IPS DF 6.9 (cell line): ENCODE measurements around the gene PXDC1.
"Not testable (repeated sequence)": the region's sequence is repeated elsewhere in the genome, so short reads cannot be mapped to it uniquely, and the experiment has no call there.

ENCODE experiments used
- DNase-seq: peaks from one replicate; pipeline ENCODE4 v3.0.0-alpha.2; 2013; ENCODE audit warnings: low read depth, low spot score
- H3K27ac ChIP-seq: one replicate; pipeline ENCODE4 v1.5.1; 2013; ENCODE audit warnings: low read length, control low read depth
- H3K27me3 ChIP-seq: 2 replicates; pipeline ENCODE4 v1.6.1; 2013; ENCODE audit warnings: mild to moderate bottlenecking, low read length; ENCODE audit not compliant: control insufficient read depth, insufficient read depth
- H3K36me3 ChIP-seq: 2 replicates; pipeline ENCODE4 v1.6.1; 2013; ENCODE audit warnings: low read length; ENCODE audit not compliant: control insufficient read depth, insufficient read depth
- H3K4me1 ChIP-seq: 2 replicates; pipeline ENCODE4 v1.6.1; 2013; ENCODE audit warnings: low read length; ENCODE audit not compliant: control insufficient read depth, insufficient read depth
- H3K4me3 ChIP-seq: 2 replicates; pipeline ENCODE4 v1.5.1; 2013; ENCODE audit warnings: mild to moderate bottlenecking, low read length
- H3K9me3 ChIP-seq: 2 replicates; pipeline ENCODE4 v1.6.1; 2013; ENCODE audit warnings: low read length, inconsistent platforms; ENCODE audit not compliant: control insufficient read depth, insufficient read depth
- WGBS: extraction: QIAGEN DNeasy Blood & Tissue Kit; methylation state at CpG from one replicate; pipeline ENCODE4 v1.1.7; 2013; ENCODE audit warnings: mixed read lengths, missing lambda C conversion rate; ENCODE audit not compliant: insufficient read length, insufficient coverage; 5-methylcytosine and 5-hydroxymethylcytosine counted together

PXDC1 gene

DNA sequence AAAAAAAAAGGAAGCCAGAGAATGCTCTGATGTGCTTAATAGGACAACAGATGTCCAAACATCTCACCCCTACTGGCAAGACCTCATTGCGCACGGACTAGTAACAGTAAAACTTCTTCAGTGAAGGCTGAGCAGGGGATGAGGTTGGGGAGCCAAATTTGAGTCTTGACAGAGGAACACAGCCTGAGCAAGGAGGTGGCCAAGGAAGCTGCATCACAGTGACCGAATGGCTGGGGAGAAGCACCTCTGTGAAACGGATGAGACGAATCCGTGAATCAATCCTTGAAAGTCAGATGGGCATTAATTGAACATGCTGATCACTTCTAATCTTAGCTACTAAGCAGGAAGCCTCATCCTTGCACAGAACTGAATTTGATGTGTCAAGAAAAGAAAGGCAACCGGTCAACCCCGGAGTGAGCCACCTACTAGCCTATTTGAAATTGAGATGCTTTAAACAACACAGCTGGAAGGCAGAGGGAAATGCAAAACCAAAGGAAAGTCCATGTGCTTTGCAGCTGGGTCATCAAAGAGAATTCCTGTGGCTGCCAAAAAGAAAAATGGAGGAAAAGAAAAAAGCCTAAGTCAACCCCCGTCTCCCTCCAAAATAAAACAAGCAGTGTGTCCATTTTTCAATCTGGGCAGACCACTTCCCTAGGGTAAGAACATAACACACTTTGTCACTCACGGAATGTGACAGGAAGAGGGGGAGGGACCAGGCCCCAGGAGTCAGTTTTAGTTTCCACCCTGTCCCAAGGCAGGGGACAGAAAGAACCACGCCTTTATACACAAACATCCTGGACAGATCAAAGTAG, 29.5 kb downstream of the PXDC1 start:
- Histone ChIP-seq H3K36me3 (no peaks in the 10 kb centered on the region; the same call in 1 of the 2 replicates), H3K27ac (no peak overlapping the region), H3K4me1 (peaks cover 5% of the 10 kb centered on the region; the same call in 1 of the 2 replicates), H3K9me3 (no peaks in the 10 kb centered on the region), H3K27me3 (no peaks in the 10 kb centered on the region), H3K4me3 (no peak overlapping the region)
- WGBS, result no CpG with 5 or more reads among the region's 11 CpGs
- no peak for DNase-seq

DNA sequence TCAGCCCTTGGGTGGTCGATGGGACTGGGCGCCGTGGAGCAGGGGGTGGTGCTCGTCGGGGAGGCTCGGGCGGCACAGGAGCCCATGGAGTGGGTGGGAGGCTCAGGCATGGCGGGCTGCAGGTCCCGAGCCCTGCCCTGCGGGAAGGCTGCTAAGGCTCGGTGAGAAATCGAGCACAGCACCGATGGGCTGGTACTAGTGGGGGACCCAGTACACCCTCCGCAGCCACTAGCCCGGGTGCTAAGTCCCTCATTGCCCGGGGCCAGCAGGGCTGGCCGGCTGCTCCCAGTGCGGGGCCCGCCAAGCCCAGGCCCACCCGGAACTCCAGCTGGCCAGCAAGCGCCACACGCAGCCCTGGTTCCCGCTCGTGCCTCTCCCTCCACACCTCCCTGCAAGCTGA, 30.7 kb downstream of the PXDC1 start:
- no CpG with 5 or more reads among the region's 24 CpGs for WGBS
- not testable (repeated sequence) for H3K27me3 ChIP-seq, H3K4me3 ChIP-seq, H3K27ac ChIP-seq, H3K36me3 ChIP-seq, H3K9me3 ChIP-seq, H3K4me1 ChIP-seq, DNase-seq

DNA sequence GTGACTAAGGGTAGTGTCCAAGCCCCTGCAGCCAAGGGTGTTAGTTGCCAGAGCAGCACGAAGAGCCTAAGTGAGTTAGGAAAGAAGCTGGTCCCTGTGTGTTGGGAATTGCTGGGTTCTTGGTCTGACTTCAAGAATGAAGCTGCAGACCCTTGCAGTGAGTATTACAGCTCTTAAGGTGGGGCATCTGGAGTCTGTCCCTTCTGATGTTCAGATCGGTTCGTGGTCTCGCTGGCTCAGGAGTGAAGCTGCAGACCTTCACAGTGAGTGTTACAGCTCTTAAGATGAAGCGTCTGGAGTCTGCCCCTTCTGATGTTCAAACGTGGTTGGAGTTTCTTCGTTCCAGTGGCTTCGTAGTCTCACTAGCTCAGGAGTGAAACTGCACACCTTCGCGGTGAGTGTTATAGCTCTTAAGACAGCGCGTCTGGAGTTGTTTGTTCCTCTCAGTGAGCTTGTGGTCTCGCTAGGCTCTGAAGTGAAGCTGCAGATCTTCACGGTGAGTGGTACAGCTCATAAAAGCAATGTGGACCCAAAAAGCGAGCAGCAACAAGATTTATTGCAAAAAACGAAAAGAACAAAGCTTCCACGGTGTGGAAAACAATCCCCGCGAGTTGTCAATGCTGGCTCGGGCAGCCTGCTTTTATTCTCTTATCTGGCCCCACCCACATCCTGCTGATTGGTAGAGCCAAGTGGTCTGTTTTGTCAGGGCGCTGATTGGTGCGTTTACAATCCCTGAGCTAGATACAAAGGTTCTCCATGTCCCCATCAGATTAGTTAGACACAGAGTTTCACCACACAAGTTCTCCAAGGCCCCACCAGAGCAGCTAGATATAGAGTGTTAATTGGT, 31.8 kb downstream of the PXDC1 start:
- no CpG with 5 or more reads among the region's 22 CpGs for WGBS
- no peak for DNase-seq

DNA sequence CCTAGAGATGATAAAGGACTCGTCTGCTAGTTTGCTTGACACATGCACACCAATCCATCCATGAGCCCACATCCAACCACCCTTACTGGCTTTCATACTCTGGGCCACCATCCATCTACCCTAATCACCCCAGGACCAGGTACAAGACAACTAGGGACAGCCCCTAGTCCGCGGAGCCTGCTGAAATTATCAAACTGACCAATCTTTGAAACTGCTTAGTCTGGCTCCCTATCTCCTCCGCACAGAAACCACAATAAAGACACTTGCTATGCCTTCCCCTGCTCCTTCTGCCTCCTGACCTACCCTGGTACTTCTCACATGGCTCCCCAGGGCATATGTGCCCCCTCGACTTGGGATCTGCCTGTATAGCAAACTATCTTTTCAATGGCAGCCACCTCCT, 33.1 kb downstream of the PXDC1 start:
- WGBS, result no CpG with 5 or more reads among the region's 5 CpGs
- Histone ChIP-seq H3K36me3 (no peaks in the 10 kb centered on the region), H3K27me3 (no peaks in the 10 kb centered on the region), H3K4me1 (peaks cover 5% of the 10 kb centered on the region; the same call in 1 of the 2 replicates), H3K9me3 (no peaks in the 10 kb centered on the region), H3K27ac (no peak overlapping the region), H3K4me3 (no peak overlapping the region)
- no peak for DNase-seq

More for the DNA sequence above, 31.8 kb downstream of the PXDC1 start:
- Histone ChIP-seq H3K27ac (no peak overlapping the region), H3K4me3 (no peak overlapping the region), H3K27me3 (no peaks in the 10 kb centered on the region), H3K9me3 (no peaks in the 10 kb centered on the region), H3K4me1 (peaks cover 5% of the 10 kb centered on the region; the same call in 1 of the 2 replicates), H3K36me3 (no peaks in the 10 kb centered on the region)

DNA sequence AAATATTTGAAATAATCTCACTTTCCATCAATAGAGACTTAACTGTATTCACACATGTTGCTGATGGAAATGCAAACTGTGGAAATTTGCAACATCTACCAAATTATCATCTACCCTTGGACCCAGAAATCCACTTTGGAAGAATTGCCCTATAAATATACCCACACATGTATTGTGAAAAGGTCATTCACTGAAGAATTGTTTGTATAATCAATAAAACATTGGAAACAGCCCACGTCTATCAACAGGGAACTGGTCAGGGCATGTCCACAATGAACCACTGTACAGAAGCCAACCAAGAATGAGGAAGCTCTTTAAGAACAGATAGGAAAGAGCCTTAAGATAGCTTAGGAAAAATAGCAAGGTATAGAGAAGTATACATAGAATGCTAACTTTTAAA, 36.2 kb downstream of the PXDC1 start:
- Histone ChIP-seq H3K36me3 (no peaks in the 10 kb centered on the region), H3K4me1 (no peaks in the 10 kb centered on the region), H3K9me3 (no peaks in the 10 kb centered on the region), H3K27me3 (no peaks in the 10 kb centered on the region), H3K4me3 (no peak overlapping the region), H3K27ac (no peak overlapping the region)
- no CpG with 5 or more reads among the region's 1 CpG for WGBS
- DNase-seq, result no peak

DNA sequence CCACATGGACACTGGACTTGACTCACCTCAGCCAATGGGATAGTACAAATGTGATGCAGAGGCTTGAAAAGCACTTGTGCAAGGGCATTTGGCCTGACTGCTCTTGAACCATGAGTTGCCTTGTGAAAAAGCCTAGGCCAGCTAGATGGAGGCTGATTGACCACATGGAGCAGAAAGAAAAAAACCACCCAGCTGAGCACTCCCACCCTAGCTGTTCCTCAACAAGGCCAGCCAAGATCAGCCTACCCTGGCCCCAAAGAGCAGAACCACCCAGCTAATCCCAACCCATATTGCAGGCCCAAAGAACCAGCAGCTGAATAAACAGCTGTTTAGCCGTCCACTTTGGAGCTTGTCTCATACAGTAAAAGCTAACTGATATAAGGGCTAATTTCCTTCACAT, 36.7 kb downstream of the PXDC1 start:
- Histone ChIP-seq H3K36me3 (no peaks in the 10 kb centered on the region), H3K9me3 (no peaks in the 10 kb centered on the region), H3K4me1 (no peaks in the 10 kb centered on the region), H3K4me3 (no peak overlapping the region), H3K27ac (no peak overlapping the region), H3K27me3 (no peaks in the 10 kb centered on the region)
- no CpG with 5 or more reads among the region's 1 CpG for WGBS
- DNase-seq, result no peak

DNA sequence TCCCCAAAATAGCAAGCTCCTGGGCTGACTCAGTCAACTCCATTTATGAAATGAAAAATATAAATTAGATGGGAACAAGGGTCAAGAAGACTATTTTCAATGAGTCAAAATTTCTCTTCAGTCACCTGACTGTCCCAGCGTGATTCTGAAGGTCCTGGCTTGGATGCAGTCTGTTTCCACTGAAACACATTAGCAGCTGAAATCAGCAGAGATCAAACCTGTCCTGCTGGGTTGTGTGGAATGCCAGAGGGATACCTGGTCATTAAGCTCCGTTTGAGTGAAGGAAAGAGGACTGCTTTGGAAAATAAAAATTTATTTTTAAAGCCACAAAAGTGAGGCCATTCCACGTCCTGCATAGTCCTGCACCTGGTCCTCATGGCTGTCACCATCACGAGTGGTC, 37.4 kb downstream of the PXDC1 start:
- DNase-seq, result no peak
- no peaks in the 10 kb centered on the region for H3K4me1 ChIP-seq
- no peaks in the 10 kb centered on the region for H3K9me3 ChIP-seq
- no peak overlapping the region for H3K4me3 ChIP-seq
- no peaks in the 10 kb centered on the region for H3K27me3 ChIP-seq
- H3K36me3 ChIP-seq, result no peaks in the 10 kb centered on the region
- WGBS, result no CpG with 5 or more reads among the region's 4 CpGs
- no peak overlapping the region for H3K27ac ChIP-seq

DNA sequence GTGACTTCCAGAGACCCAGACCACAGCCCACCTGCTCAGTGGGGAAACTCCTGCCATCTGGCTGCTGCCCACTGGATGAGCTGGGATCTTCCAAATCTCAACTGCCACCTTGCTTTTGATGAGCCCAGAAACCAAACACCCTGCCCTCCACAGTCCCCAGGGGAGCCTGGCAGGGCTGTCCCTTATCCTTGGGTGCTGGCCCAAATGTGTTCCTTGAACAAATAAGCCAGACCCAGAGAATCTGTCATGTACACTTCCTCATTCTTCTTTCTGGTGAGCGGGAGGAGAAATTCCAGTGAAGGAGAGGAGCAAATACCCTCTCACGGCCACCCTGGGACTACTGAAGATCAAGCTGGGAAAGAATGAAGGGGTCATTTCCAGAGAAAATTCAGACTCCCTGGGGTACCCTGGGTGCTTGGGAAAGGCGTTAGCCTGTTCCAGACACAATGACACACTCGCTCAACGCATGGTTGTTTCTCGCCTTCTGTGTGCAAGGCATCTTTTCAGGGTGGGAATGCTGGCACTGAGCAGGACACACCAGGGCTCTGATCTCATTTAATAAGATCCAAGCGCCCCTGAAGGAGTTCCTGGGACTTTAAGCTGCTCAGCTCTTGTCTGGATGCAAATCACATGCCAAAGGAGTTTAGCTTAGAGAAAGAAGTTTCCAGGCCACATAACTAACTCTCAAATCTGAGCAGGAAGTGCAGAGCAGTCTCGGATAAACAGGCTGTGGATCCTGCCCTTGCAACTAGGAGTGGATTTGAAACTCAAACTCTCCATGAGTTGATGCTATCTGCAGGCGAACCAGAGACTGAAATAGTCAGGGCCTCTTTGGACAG, 38.5 kb downstream of the PXDC1 start:
- Histone ChIP-seq H3K27me3 (no peaks in the 10 kb centered on the region), H3K4me1 (no peaks in the 10 kb centered on the region), H3K36me3 (no peaks in the 10 kb centered on the region), H3K27ac (no peak overlapping the region), H3K9me3 (no peaks in the 10 kb centered on the region), H3K4me3 (no peak overlapping the region)
- DNase-seq, result no peak
- WGBS, result no CpG with 5 or more reads among the region's 9 CpGs

DNA sequence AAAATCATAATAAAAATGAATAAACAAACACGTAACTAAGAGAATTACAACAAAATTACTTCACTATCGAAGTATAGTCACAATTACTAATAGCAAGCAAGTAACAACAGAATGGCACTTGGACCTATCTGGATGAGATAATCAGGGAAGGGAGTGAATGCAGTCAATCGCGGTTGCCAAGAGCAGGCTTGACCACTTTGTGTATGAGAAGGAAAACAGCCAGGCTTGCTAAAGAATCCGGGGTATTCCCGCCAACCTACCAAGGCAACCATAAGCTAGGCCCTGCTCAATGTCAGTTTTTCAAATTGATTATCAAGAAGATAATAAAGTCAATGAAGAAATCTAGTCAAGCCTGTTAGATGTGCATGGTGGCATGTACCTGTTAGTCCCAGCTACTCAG, 39.7 kb downstream of the PXDC1 start:
- no peaks in the 10 kb centered on the region for H3K4me1 ChIP-seq
- no peaks in the 10 kb centered on the region for H3K27me3 ChIP-seq
- no peak for DNase-seq
- H3K36me3 ChIP-seq, result no peaks in the 10 kb centered on the region
- no peak overlapping the region for H3K27ac ChIP-seq
- no CpG with 5 or more reads among the region's 6 CpGs for WGBS
- no peaks in the 10 kb centered on the region for H3K9me3 ChIP-seq
- no peak overlapping the region for H3K4me3 ChIP-seq

DNA sequence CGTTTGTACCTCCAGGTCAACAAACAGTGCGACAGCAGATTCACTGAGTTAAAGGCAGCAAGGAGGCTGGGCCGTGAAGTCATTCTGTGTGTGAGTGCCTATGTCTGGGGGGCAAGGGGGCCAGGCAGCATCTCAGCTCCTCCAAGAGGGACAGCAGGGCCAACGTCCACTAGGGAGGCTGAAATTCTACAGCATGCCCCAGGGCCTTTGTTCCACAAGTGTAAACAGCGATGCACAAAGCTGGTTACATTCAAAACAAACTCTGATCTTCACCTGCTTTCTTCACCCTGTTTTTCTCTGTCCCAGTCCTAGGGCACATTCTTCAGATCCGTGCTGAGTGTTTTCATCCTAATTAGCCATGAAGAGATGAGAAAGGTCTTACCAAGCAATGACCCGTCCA, 41.1 kb downstream of the PXDC1 start:
- no peak overlapping the region for H3K27ac ChIP-seq
- H3K27me3 ChIP-seq, result no peaks in the 10 kb centered on the region
- no peaks in the 10 kb centered on the region for H3K4me1 ChIP-seq
- no peaks in the 10 kb centered on the region for H3K36me3 ChIP-seq
- no peak for DNase-seq
- WGBS, result no CpG with 5 or more reads among the region's 7 CpGs
- H3K4me3 ChIP-seq, result no peak overlapping the region
- H3K9me3 ChIP-seq, result no peaks in the 10 kb centered on the region
